HCT116 (cell line): ENCODE measurements around the gene TRH. TPM values are rescaled to one million over a fixed set of nuclear protein-coding genes. Genes with fewer than 3 reads are reported as not detected.

ENCODE experiments used
- ATAC-seq: fragments of 200-7000 bp; cut with Tn5 transposase; 2 replicates; pipeline ENCODE4 v1.9.1; 2020; ENCODE audit warnings: mild to moderate bottlenecking, moderate library complexity
- BruUV-seq: library from RNA; stranded (reverse); fragments of 400-500 nt; replicated peaks from 2 replicates; lab custom pipeline; 2021; lab: Mats Ljungman, UMichigan
- CTCF ChIA-PET: fragments of 300-600 bp; sonication (Branson Sonifier 250); formaldehyde crosslinking; loops from one replicate; lab custom pipeline; 2021; ENCODE audit warnings: antibody characterized with exemption; lab: Charles Lee
- POLR2A ChIA-PET: fragments of 300-600, 350-600 bp; sonication (Branson Sonifier 250); formaldehyde crosslinking; loops from one replicate; lab custom pipeline; 2021; ENCODE audit warnings: antibody characterized with exemption; lab: Charles Lee
- RAD21 ChIA-PET, 2 experiments: fragments of 300-600 bp; sonication (Branson Sonifier 250); formaldehyde crosslinking; loops; one replicate each; lab custom pipeline; 2023; ENCODE audit warnings: low total read pairs in 2 of 2; ENCODE audit not compliant: uncharacterized antibody in 2 of 2, unreplicated experiment in 2 of 2, low non-redundant PET in 1 of 2; lab: Charles Lee
- DNase-seq: peaks from one replicate; pipeline ENCODE4 v3.0.0-alpha.2; 2010; ENCODE audit warnings: low read depth, low spot score
- H2AFZ ChIP-seq: fragments of 200-600 bp; shearing (Covaris generic), sonication (generic); 2 replicates; pipeline ENCODE4 v1.6.1; 2017; ENCODE audit warnings: low read depth, mixed run types, mixed read lengths, antibody characterized with exemption, low read length; ENCODE audit not compliant: poor library complexity, severe bottlenecking
- H3K27ac ChIP-seq: 2 replicates; pipeline ENCODE4 v1.5.1; 2012; ENCODE audit warnings: low read depth, low read length
- H3K27me3 ChIP-seq: fragments of 200-600 bp; sonication (generic); 2 replicates; pipeline ENCODE4 v1.6.1; 2016; ENCODE audit warnings: mixed run types, low read length, mixed read lengths; ENCODE audit not compliant: insufficient read depth
- H3K36me3 ChIP-seq, 2 experiments: fragments of 200-500 bp in 1 of 2; fragments of 200-600 bp in 1 of 2; sonication (Bioruptor generic) in 1 of 2; sonication (generic) in 1 of 2; 2 replicates each; pipeline versions ENCODE4 v1.5.1 to v1.6.1; 2014 to 2016; ENCODE audit warnings: low read length in 2 of 2, inconsistent platforms in 1 of 2, mixed read lengths in 1 of 2, mixed run types in 1 of 2; ENCODE audit not compliant: insufficient read depth in 2 of 2, control insufficient read depth in 1 of 2
- H3K4me1 ChIP-seq, 2 experiments: fragments of 200-600 bp in 1 of 2; sonication (generic) in 1 of 2; 2 replicates each; pipeline versions ENCODE4 v1.5.1 to v1.6.1; 2012 to 2017; ENCODE audit warnings: low read length in 2 of 2, inconsistent platforms in 1 of 2, mild to moderate bottlenecking in 1 of 2, mixed read lengths in 1 of 2, mixed run types in 1 of 2, moderate library complexity in 1 of 2; ENCODE audit not compliant: insufficient read depth in 2 of 2, control insufficient read depth in 1 of 2
- H3K4me2 ChIP-seq: fragments of 200-600 bp; sonication (generic); 2 replicates; pipeline ENCODE4 v1.6.1; 2017; ENCODE audit warnings: mixed run types, low read length, mixed read lengths
- H3K4me3 ChIP-seq, 2 experiments: fragments of 200-600 bp in 1 of 2; sonication (generic) in 1 of 2; replicated peaks in 1 of 2; 2 replicates each; pipeline ENCODE4 v1.5.1; 2011 to 2016; ENCODE audit warnings: low read length in 2 of 2, control low read depth in 1 of 2, low read depth in 1 of 2, mild to moderate bottlenecking in 1 of 2, mixed read lengths in 1 of 2, mixed run types in 1 of 2
- H3K79me2 ChIP-seq: fragments of 200-600 bp; sonication (generic); 2 replicates; pipeline ENCODE4 v1.6.1; 2017; ENCODE audit warnings: mild to moderate bottlenecking, mixed run types, low read length, moderate library complexity, mixed read lengths; ENCODE audit not compliant: insufficient read depth
- H3K9ac ChIP-seq: fragments of 200-600 bp; sonication (generic); 2 replicates; pipeline ENCODE4 v1.6.1; 2016; ENCODE audit warnings: low read length, mixed read lengths
- H3K9me2 ChIP-seq: fragments of 200-600 bp; sonication (generic), shearing (Covaris generic); 2 replicates; pipeline ENCODE4 v1.6.1; 2017; ENCODE audit warnings: mixed run types, mild to moderate bottlenecking, moderate library complexity; ENCODE audit not compliant: insufficient read depth
- H3K9me3 ChIP-seq, 2 experiments: fragments of 200-500 bp in 1 of 2; fragments of 200-600 bp in 1 of 2; sonication (Bioruptor generic) in 1 of 2; sonication (generic) in 1 of 2; 2 replicates each; pipeline ENCODE4 v1.6.1; 2014 to 2017; ENCODE audit warnings: low read length in 2 of 2, mixed read lengths in 2 of 2, inconsistent platforms in 1 of 2, low read depth in 1 of 2, mild to moderate bottlenecking in 1 of 2, mixed run types in 1 of 2, moderate library complexity in 1 of 2; ENCODE audit not compliant: control insufficient read depth in 1 of 2, insufficient read depth in 1 of 2
- H4K20me1 ChIP-seq: fragments of 200-600 bp; sonication (generic), shearing (Covaris generic); 2 replicates; pipeline ENCODE4 v1.6.1; 2017; ENCODE audit warnings: mixed run types, mild to moderate bottlenecking, moderate library complexity; ENCODE audit not compliant: insufficient read depth
- CTCF ChIP-seq, 3 experiments: fragments of 200-600 bp in 1 of 3; sonication (generic) in 1 of 3; IDR thresholded peaks in 2 of 3; conservative IDR thresholded peaks in 1 of 3; 2 replicates each; pipeline ENCODE4 v1.5.1; 2012 to 2017; ENCODE audit warnings: low read depth in 2 of 3, low read length in 2 of 3, antibody characterized with exemption in 1 of 3, borderline replicate concordance in 1 of 3, control low read depth in 1 of 3, mild to moderate bottlenecking in 1 of 3, mixed read lengths in 1 of 3, mixed run types in 1 of 3, moderate library complexity in 1 of 3; ENCODE audit not compliant: insufficient read depth in 1 of 3
- ELF1 ChIP-seq: IDR thresholded peaks from 2 replicates; pipeline ENCODE4 v1.6.1; 2012; ENCODE audit warnings: low read depth, borderline replicate concordance
- FOSL1 ChIP-seq: IDR thresholded peaks from 2 replicates; pipeline ENCODE4 v1.6.1; 2012; ENCODE audit warnings: low read depth
- MAX ChIP-seq: IDR thresholded peaks from 2 replicates; pipeline ENCODE4 v1.6.1; 2012
- POLR2A ChIP-seq: IDR thresholded peaks from 2 replicates; pipeline ENCODE4 v1.7.0; 2011; ENCODE audit warnings: borderline replicate concordance; ENCODE audit not compliant: insufficient read depth, insufficient read length; ENCODE audit errors: extremely low read depth
- SP1 ChIP-seq: IDR thresholded peaks from 2 replicates; pipeline ENCODE4 v1.6.1; 2012; ENCODE audit warnings: low read depth
- YY1 ChIP-seq: IDR thresholded peaks from 2 replicates; pipeline ENCODE4 v1.6.1; 2011; ENCODE audit warnings: low read length, low read depth, moderate library complexity, mild to moderate bottlenecking; ENCODE audit not compliant: insufficient replicate concordance; ENCODE audit errors: extremely low read depth
- ZBTB33 ChIP-seq: IDR thresholded peaks from 2 replicates; pipeline ENCODE4 v1.6.1; 2011; ENCODE audit warnings: mild to moderate bottlenecking, low read length, moderate library complexity; ENCODE audit not compliant: insufficient replicate concordance; ENCODE audit errors: extremely low read depth
- ZFX ChIP-seq: fragments of 450-650 bp; IDR thresholded peaks from 2 replicates; pipeline ENCODE4 v1.6.1; 2017
- intact Hi-C: fragments of 100-400 bp; cut with micrococcal nuclease; formaldehyde crosslinking; loops from 2 replicates; pipeline ENCODE4 v1.10.0; 2022
- total RNA-seq: library from RNA; stranded (reverse); gene quantifications from one replicate; pipeline ENCODE4 v1.2.1, GENCODE V29; 2021; ENCODE audit not compliant: unreplicated experiment

The TRH gene
- total RNA-seq, 1 experiment from 2014 or later: not detected

- intact Hi-C loops: no loop called here
- Histone ChIP-seq H3K9ac (no peak overlapping the region), H4K20me1 (no peaks in the 10 kb centered on the region), H3K4me2 (no peak overlapping the region), H3K4me1 (no peaks in the 10 kb centered on the region), H3K9me2 (no peaks in the 10 kb centered on the region), H3K36me3 (no peaks in the 10 kb centered on the region), H2AFZ (no peak overlapping the region), H3K9me3 (no peaks in the 10 kb centered on the region), H3K79me2 (no peaks in the 10 kb centered on the region), H3K4me3 (no peak overlapping the region), H3K27me3 (no peaks in the 10 kb centered on the region), H3K27ac (no peak overlapping the region)
- ChIA-PET RAD21 (no interaction called here), POLR2A (no interaction called here), CTCF (no interaction called here)
- TF ChIP-seq CTCF (IDR thresholded peaks at IDR 0.05 in 2 of 3, conservative IDR thresholded peaks at IDR 0.05 in 1 of 3; ENCODE audit: borderline replicate concordance in 1 of 3, insufficient read depth in 1 of 3, low read depth in 2 of 3, low read length in 2 of 3) (no peak), YY1 (no peak), MAX (no peak), ZFX (no peak), SP1 (no peak), POLR2A (no peak), ELF1 (no peak), FOSL1 (no peak), ZBTB33 (no peak)
- ATAC-seq: no peak
- BruUV-seq: no TSS peak
- DNase-seq: no peak
These were observed 549 bp downstream of the TRH start for GRCh38 chr3:129974833-129975704.
